ENCODE measurements around the gene HDAC11. TPM values are rescaled to one million over a fixed set of nuclear protein-coding genes. Genes with fewer than 3 reads are reported as not detected.

HDAC11 gene
- total and polyA plus RNA-seq, 2 donors (not counting 1 experiment from before 2014, with no cell fraction given), result 5.2 to 23.1 TPM

- Histone ChIP-seq H3K4me1 (ENCODE audit: control insufficient read depth, extremely low read depth, insufficient read depth, low read length) (peaks cover 13% of the 10 kb centered on the region), H3K27ac (ENCODE audit: insufficient read depth, low read length) (peak overlapping the region; percentile 95), H3K4me2 (ENCODE audit: extremely low read depth, insufficient read depth, low read length) (peak overlapping the region; percentile 27), H3K36me3 (ENCODE audit: control insufficient read depth, insufficient read depth, low read length) (no peaks in the 10 kb centered on the region), H3K9me3 (ENCODE audit: control insufficient read depth, insufficient read depth, low read depth, low read length) (no peaks in the 10 kb centered on the region), H2AFZ (ENCODE audit: low read length) (no peak overlapping the region), H3K4me3 (replicated peaks in 1 of 4; ENCODE audit: control extremely low read depth in 1 of 4, insufficient read depth in 1 of 4, low read depth in 3 of 4, low read length in 4 of 4) (no peak overlapping the region), H4K20me1 (ENCODE audit: control insufficient read depth, extremely low read depth, insufficient read depth, low read length) (no peaks in the 10 kb centered on the region), H3K79me2 (ENCODE audit: control insufficient read depth, insufficient read depth, low read length) (no peaks in the 10 kb centered on the region), H3K9ac (ENCODE audit: insufficient read depth, low read length) (no peak overlapping the region), H3K27me3 (ENCODE audit: control insufficient read depth, insufficient read depth, low read length) (no peaks in the 10 kb centered on the region)
- DNase-seq (ENCODE audit: low read depth in 2 of 2), result peak; percentile 94 to 98
- TF ChIP-seq CTCF (conservative IDR thresholded peaks at IDR 0.05 in 1 of 2, IDR thresholded peaks at IDR 0.05 in 1 of 2; ENCODE audit: low read depth in 1 of 2, low read length in 2 of 2), result no peak
Measured at GRCh38 chr3:13537909-13538296, 57.8 kb downstream of the HDAC11 start.

DNA sequence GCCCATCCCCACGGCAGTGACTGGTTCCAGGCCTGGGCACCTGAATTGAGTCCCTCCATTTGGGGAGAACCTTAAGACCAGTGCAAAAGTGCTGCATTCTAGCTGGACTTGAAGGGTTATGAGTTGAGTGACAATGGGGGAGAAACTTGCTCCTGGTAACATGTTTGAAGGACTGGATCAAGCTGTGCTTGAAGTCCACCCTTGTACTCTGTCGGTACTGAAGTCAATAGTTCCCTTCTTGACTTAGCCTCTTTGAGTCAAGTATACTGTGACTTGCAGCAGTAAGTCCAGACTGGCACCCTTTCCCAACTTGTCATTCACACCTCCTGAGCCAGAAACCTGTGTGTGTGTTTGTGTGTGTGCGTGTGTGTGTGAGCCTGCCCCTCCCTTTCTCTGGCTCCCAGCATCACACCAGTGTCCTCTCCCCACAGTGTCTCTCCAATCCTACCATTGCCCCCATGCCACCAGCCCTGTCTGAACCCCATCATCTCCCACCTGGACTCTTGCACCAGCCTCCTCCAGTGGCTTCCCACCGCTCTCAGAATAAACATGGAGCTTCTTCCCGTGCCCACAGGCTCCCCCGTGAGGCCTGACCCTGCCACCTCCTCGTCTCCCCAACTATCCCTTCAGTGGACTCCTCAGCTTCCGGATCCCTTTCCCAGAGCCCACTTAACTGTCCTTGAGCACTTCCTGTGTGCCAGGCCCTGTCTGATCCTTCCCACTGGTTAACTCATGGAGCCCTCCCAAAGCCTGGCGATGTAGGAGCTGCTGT is 58.6 kb downstream of the HDAC11 start:
- no peak overlapping the region for H3K4me2 ChIP-seq (ENCODE audit: extremely low read depth, insufficient read depth, low read length)
- TF ChIP-seq EZH2 (IDR thresholded peaks at IDR 0.05; ENCODE audit: low read length, missing control alignments) (no peak), CTCF (conservative IDR thresholded peaks at IDR 0.05 in 1 of 2, IDR thresholded peaks at IDR 0.05 in 1 of 2; ENCODE audit: low read depth in 1 of 2, low read length in 2 of 2) (no peak)
- peak overlapping the region; percentile 95 for H3K27ac ChIP-seq (ENCODE audit: insufficient read depth, low read length)
- H3K4me1 ChIP-seq (ENCODE audit: control insufficient read depth, extremely low read depth, insufficient read depth, low read length), result peaks cover 18% of the 10 kb centered on the region
- DNase-seq (ENCODE audit: low read depth in 2 of 2), result no peak
- no peaks in the 10 kb centered on the region for H3K36me3 ChIP-seq (ENCODE audit: control insufficient read depth, insufficient read depth, low read length)
- no peak overlapping the region for H3K9ac ChIP-seq (ENCODE audit: insufficient read depth, low read length)
- no peak overlapping the region for H2AFZ ChIP-seq (ENCODE audit: low read length)
- H3K79me2 ChIP-seq (ENCODE audit: control insufficient read depth, insufficient read depth, low read length), result no peaks in the 10 kb centered on the region
- no peaks in the 10 kb centered on the region for H3K27me3 ChIP-seq (ENCODE audit: control insufficient read depth, insufficient read depth, low read length)
- H4K20me1 ChIP-seq (ENCODE audit: control insufficient read depth, extremely low read depth, insufficient read depth, low read length), result no peaks in the 10 kb centered on the region
- H3K9me3 ChIP-seq (ENCODE audit: control insufficient read depth, insufficient read depth, low read depth, low read length), result no peaks in the 10 kb centered on the region
- no peak overlapping the region for H3K4me3 ChIP-seq (replicated peaks in 1 of 4; ENCODE audit: control extremely low read depth in 1 of 4, insufficient read depth in 1 of 4, low read depth in 3 of 4, low read length in 4 of 4)

- DNase-seq (ENCODE audit: low read depth in 2 of 2), result peak; percentile 38 to 83
- H3K36me3 ChIP-seq (ENCODE audit: control insufficient read depth, insufficient read depth, low read length), result no peaks in the 10 kb centered on the region
- H3K79me2 ChIP-seq (ENCODE audit: control insufficient read depth, insufficient read depth, low read length), result no peaks in the 10 kb centered on the region
- H3K9ac ChIP-seq (ENCODE audit: insufficient read depth, low read length), result no peak overlapping the region
- no peaks in the 10 kb centered on the region for H4K20me1 ChIP-seq (ENCODE audit: control insufficient read depth, extremely low read depth, insufficient read depth, low read length)
- H2AFZ ChIP-seq (ENCODE audit: low read length), result no peak overlapping the region
- H3K4me2 ChIP-seq (ENCODE audit: extremely low read depth, insufficient read depth, low read length), result no peak overlapping the region
- TF ChIP-seq EZH2 (IDR thresholded peaks at IDR 0.05; ENCODE audit: low read length, missing control alignments) (no peak), CTCF (conservative IDR thresholded peaks at IDR 0.05 in 1 of 2, IDR thresholded peaks at IDR 0.05 in 1 of 2; ENCODE audit: low read depth in 1 of 2, low read length in 2 of 2) (no peak)
- H3K9me3 ChIP-seq (ENCODE audit: control insufficient read depth, insufficient read depth, low read depth, low read length), result no peaks in the 10 kb centered on the region
- peak overlapping the region; percentile 95 for H3K27ac ChIP-seq (ENCODE audit: insufficient read depth, low read length)
- no peaks in the 10 kb centered on the region for H3K27me3 ChIP-seq (ENCODE audit: control insufficient read depth, insufficient read depth, low read length)
- H3K4me3 ChIP-seq (replicated peaks in 1 of 4; ENCODE audit: control extremely low read depth in 1 of 4, insufficient read depth in 1 of 4, low read depth in 3 of 4, low read length in 4 of 4), result no peak overlapping the region
- peaks cover 18% of the 10 kb centered on the region for H3K4me1 ChIP-seq (ENCODE audit: control insufficient read depth, extremely low read depth, insufficient read depth, low read length)
Measured at GRCh38 chr3:13539292-13539638, 59.2 kb downstream of the HDAC11 start.

Data from fibroblast of lung (primary cell).